Natural killer cell (primary cell): ENCODE measurements around the gene AGPAT4. TPM values are rescaled to one million over a fixed set of nuclear protein-coding genes. Genes with fewer than 3 reads are reported as not detected.
A peak's percentile ranks its signal among the peaks of the same experiment; 100 is the strongest.

Experiments used
- ATAC-seq, 3 donors: fragments of 150-1000 bp in 2 of 3; fragments of 200-7000 bp in 1 of 3; cut with Tn5 transposase; 1 replicate in 1 of 3; 2 replicates in 2 of 3; pipeline ENCODE4 v1.10.0; 2021; ENCODE audit warnings: mild to moderate bottlenecking in 2 of 3, moderate library complexity in 2 of 3
- DNase-seq, 2 donors: peaks; one replicate each; pipeline versions ENCODE4 v3.0.0 to v3.0.0-alpha.2; 2013 to 2021; ENCODE audit warnings: mixed read lengths in 1 of 2
- H3K27ac ChIP-seq: one replicate; pipeline ENCODE4 v1.5.1; 2013; ENCODE audit warnings: mild to moderate bottlenecking, low read length
- H3K27me3 ChIP-seq: one replicate; pipeline ENCODE4 v1.6.1; 2013; ENCODE audit warnings: low read length; ENCODE audit not compliant: control insufficient read depth, insufficient read depth
- H3K36me3 ChIP-seq: one replicate; pipeline ENCODE4 v1.6.1; 2013; ENCODE audit warnings: low read length; ENCODE audit not compliant: control insufficient read depth, insufficient read depth
- H3K4me1 ChIP-seq: one replicate; pipeline ENCODE4 v1.6.1; 2013; ENCODE audit warnings: low read length; ENCODE audit not compliant: control insufficient read depth, insufficient read depth
- H3K4me3 ChIP-seq: one replicate; pipeline ENCODE4 v1.5.1; 2013; ENCODE audit warnings: low read length
- H3K9me3 ChIP-seq: one replicate; pipeline ENCODE4 v1.6.1; 2013; ENCODE audit warnings: low read length; ENCODE audit not compliant: control insufficient read depth, insufficient read depth
- H3K27ac Mint-ChIP-seq, 2 donors: one replicate each; pipeline ENCODE4 v1.8.0; 2022; ENCODE audit warnings: mild to moderate bottlenecking in 2 of 2, mixed read lengths in 2 of 2, moderate library complexity in 1 of 2
- H3K27me3 Mint-ChIP-seq, 2 donors: one replicate each; pipeline ENCODE4 v1.8.0; 2022; ENCODE audit warnings: low read depth in 2 of 2, mixed read lengths in 2 of 2
- H3K36me3 Mint-ChIP-seq: one replicate; pipeline ENCODE4 v1.8.0; 2022; ENCODE audit warnings: mixed read lengths
- H3K4me1 Mint-ChIP-seq, 2 donors: one replicate each; pipeline ENCODE4 v1.8.0; 2022; ENCODE audit warnings: mixed read lengths in 2 of 2
- H3K4me3 Mint-ChIP-seq: one replicate; pipeline ENCODE4 v1.8.0; 2022; ENCODE audit warnings: mild to moderate bottlenecking, moderate library complexity, mixed read lengths
- H3K9me3 Mint-ChIP-seq, 2 donors: one replicate each; pipeline ENCODE4 v1.8.0; 2022; ENCODE audit warnings: mixed read lengths in 2 of 2
- WGBS: methylation state at CpG from one replicate; pipeline ENCODE4 v1.1.7; 2013; ENCODE audit warnings: missing lambda C conversion rate; ENCODE audit not compliant: insufficient coverage; 5-methylcytosine and 5-hydroxymethylcytosine counted together
- intact Hi-C: fragments of 100-400 bp; cut with micrococcal nuclease; formaldehyde crosslinking; loops from one replicate; pipeline ENCODE4 v1.14.2; 2022
- total RNA-seq, 4 donors: library from RNA; stranded (reverse); fragments of 120-200 nt in 1 of 4; gene quantifications; one replicate each; pipeline versions ENCODE4 v1.2.3 to v1.2.4, GENCODE V29; 2013 to 2022
- TF ChIP-seq, protein P1 (sequence below): fragments of 200-600 bp; IDR thresholded peaks from one replicate; pipeline ENCODE4 v1.8.0; 2022; ENCODE audit warnings: antibody characterized with exemption

AGPAT4 gene
- total RNA-seq, 3 donors from 2014 or later (not counting 1 experiment from before 2014, with no cell fraction given) = 24.5 to 38.1 (median 25.8) TPM

DNA sequence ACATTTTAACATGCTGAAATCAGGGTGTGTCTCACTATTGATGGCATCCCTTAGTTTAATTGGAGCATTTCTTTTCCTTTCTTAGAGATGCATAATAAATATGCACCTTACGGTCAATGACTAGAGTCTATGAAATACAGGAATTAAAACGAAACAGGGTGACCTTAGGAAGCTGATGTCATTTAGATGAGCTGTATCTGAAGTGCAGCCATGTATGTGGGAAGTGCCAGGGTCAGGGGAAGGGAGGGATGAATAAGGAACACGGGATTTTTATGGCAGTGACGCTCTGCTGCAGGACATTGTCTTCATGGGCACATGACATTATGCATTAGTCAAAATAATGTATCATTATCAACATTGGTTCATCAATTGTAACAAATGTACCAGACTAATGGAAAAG lies 84.0 kb downstream of the AGPAT4 start:
- TF ChIP-seq, protein P1, sequence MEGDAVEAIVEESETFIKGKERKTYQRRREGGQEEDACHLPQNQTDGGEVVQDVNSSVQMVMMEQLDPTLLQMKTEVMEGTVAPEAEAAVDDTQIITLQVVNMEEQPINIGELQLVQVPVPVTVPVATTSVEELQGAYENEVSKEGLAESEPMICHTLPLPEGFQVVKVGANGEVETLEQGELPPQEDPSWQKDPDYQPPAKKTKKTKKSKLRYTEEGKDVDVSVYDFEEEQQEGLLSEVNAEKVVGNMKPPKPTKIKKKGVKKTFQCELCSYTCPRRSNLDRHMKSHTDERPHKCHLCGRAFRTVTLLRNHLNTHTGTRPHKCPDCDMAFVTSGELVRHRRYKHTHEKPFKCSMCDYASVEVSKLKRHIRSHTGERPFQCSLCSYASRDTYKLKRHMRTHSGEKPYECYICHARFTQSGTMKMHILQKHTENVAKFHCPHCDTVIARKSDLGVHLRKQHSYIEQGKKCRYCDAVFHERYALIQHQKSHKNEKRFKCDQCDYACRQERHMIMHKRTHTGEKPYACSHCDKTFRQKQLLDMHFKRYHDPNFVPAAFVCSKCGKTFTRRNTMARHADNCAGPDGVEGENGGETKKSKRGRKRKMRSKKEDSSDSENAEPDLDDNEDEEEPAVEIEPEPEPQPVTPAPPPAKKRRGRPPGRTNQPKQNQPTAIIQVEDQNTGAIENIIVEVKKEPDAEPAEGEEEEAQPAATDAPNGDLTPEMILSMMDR = no peak
- peaks cover 12% of the 10 kb centered on the region for H3K36me3 Mint-ChIP-seq
- H3K27ac Mint-ChIP-seq = no peak overlapping the region
- H3K9me3 Mint-ChIP-seq = peaks cover 0 to 4% of the 10 kb centered on the region in 2 donors
- H3K4me1 Mint-ChIP-seq = peaks cover 21 to 35% of the 10 kb centered on the region in 2 donors
- H3K36me3 ChIP-seq = no peaks in the 10 kb centered on the region
- DNase-seq (no peak), ATAC-seq (no peak)
- WGBS = 91% methylated on average over 4 of the region's 4 CpGs
- peaks cover 2% of the 10 kb centered on the region for H3K9me3 ChIP-seq
- H3K27ac ChIP-seq = no peak overlapping the region
- no peak overlapping the region for H3K4me3 Mint-ChIP-seq
- intact Hi-C loops = no loop called here
- H3K27me3 ChIP-seq = no peaks in the 10 kb centered on the region
- H3K4me3 ChIP-seq = no peak overlapping the region
- H3K4me1 ChIP-seq = peaks cover 10% of the 10 kb centered on the region
- H3K27me3 Mint-ChIP-seq = no peaks in the 10 kb centered on the region

DNA sequence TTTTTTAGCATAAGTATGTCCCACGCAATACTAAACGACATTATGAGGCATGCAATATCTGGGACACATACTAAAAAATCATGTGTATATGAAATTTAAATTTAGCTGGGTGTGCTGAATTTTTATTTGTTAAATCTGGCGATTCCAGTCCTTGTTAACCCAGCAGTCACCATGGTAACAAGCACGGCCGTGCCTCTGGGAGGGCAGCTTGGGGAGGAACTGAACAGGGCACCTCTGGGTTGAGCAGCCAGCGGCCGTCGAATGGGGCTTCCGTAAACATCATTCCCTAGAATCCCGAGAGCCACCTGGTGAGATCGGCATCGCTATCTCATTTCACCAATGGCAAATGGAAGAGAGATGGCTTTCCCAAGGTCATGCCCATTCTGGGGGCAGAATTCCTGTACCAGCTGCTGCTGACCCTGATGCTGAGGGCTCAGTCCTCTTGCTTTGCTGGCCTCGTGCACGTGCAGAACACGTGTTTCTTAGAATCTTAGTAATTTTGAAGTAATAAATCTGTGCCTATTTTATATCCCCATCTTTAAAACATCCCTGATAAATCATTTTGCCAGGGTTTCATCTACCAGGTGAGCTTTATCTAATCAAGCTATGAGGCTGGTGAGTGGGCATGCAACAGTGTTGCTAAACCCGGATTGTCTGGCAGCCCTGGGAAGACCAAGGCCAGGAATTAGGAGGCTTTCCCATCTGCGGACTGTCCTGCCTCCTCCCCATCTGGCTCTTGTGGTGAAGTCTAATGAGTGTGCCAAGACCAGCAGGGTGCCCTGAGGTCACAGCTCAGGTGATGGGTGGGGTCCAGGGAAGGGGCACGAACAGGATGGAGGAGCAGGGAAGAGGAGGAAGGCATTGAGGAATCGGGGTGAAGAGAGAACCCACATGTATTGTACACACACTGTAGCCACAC lies 85.1 kb downstream of the AGPAT4 start:
- Mint-ChIP-seq H3K27me3 (no peaks in the 10 kb centered on the region), H3K9me3 (peaks cover 0 to 4% of the 10 kb centered on the region in 2 donors), H3K4me3 (no peak overlapping the region), H3K4me1 (peaks cover 25 to 38% of the 10 kb centered on the region in 2 donors), H3K27ac (no peak overlapping the region), H3K36me3 (peaks cover 12% of the 10 kb centered on the region)
- no peak overlapping the region for H3K4me3 ChIP-seq
- H3K4me1 ChIP-seq = peaks cover 10% of the 10 kb centered on the region
- TF ChIP-seq, protein P1 = no peak
- ATAC-seq = no peak
- H3K36me3 ChIP-seq = no peaks in the 10 kb centered on the region
- H3K27me3 ChIP-seq = no peaks in the 10 kb centered on the region
- intact Hi-C loops = no loop called here
- no peak for DNase-seq
- H3K9me3 ChIP-seq = peaks cover 2% of the 10 kb centered on the region
- WGBS = 93% methylated on average over 17 of the region's 19 CpGs
- H3K27ac ChIP-seq = no peak overlapping the region

DNA sequence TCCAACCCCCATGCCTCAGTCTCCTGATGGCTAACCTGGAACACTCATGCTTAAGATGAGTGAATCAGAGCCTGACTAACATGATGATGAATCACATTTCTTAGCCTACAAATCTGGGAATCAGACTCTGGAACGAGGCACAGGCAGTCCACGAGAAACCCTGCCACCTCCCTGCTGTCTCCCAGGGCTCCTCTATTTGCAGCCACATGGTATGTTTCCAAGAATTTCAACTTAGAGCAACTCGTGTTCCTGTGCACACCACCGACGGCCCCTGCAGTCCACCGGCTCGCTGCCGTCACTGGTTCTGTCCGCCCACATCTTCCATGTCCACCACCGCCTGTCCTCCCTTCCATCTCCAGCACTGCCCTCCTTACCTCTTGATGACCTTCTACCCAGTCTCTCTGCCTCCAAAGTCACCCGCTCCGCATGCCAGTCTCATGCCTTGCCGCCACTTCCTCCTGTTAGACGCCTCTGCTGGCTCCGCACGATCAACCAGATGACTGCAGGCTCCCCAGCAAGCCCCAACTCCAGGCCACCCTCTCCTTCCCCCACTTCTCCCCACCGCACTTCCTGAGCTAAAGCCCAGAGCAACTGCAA lies 87.6 kb downstream of the AGPAT4 start:
- Mint-ChIP-seq H3K36me3 (no peaks in the 10 kb centered on the region), H3K27ac (peak overlapping the region in 1 of 2 donors; percentile 70), H3K9me3 (no peaks in the 10 kb centered on the region), H3K4me1 (peaks cover 19 to 46% of the 10 kb centered on the region in 2 donors), H3K4me3 (peak overlapping the region; percentile 11), H3K27me3 (no peaks in the 10 kb centered on the region)
- 42% methylated on average over 17 of the region's 17 CpGs for WGBS
- intact Hi-C loops = no loop called here
- no peaks in the 10 kb centered on the region for H3K9me3 ChIP-seq
- H3K27me3 ChIP-seq = no peaks in the 10 kb centered on the region
- TF ChIP-seq, protein P1 = no peak
- peaks cover 11% of the 10 kb centered on the region for H3K4me1 ChIP-seq
- DNase-seq (no peak), ATAC-seq (peak; percentile 36 to 83 (median 59))
- H3K27ac ChIP-seq = no peak overlapping the region
- no peaks in the 10 kb centered on the region for H3K36me3 ChIP-seq
- H3K4me3 ChIP-seq = no peak overlapping the region
